ENCODE measurements around the gene MFRP.

GRCh38 chr11:119319136-119319699, 27.3 kb downstream of the MFRP start:
- TF ChIP-seq POLR2A (IDR thresholded peaks at IDR 0.05) (no peak), CTCF (IDR thresholded peaks at IDR 0.05 in 8 of 11, conservative IDR thresholded peaks at IDR 0.05 in 3 of 11) (no peak)
